Gastroesophageal sphincter (tissue), 2 donors: ENCODE measurements around the gene BHMT2.

Source experiments
- POLR2A ChIP-seq, 2 donors: fragments of 450-650 bp; IDR thresholded peaks; one replicate each; pipeline ENCODE4 v1.6.1; 2017; ENCODE audit warnings: antibody characterized with exemption in 2 of 2, mild to moderate bottlenecking in 2 of 2, moderate library complexity in 1 of 2
- POLR2AphosphoS5 ChIP-seq: sonication (generic); formaldehyde crosslinking; IDR thresholded peaks from one replicate; pipeline ENCODE4 v1.6.1; 2017; ENCODE audit warnings: antibody characterized with exemption

- TF ChIP-seq POLR2AphosphoS5 = no peak
- no peak for TF ChIP-seq POLR2A (IDR thresholded peaks at IDR 0.05)
Measured at GRCh38 chr5:79059674-79060073, 9.9 kb upstream of the BHMT2 start.
